Endothelial cell of umbilical vein (primary cell): ENCODE data around the gene JARID2. TPM values are rescaled to one million over a fixed set of nuclear protein-coding genes. Genes with fewer than 3 reads are reported as not detected.

Source experiments
- BruUV-seq: library from RNA; stranded (reverse); fragments of 400-500 nt; replicated peaks from 2 replicates; lab custom pipeline; 2021; lab: Mats Ljungman, UMichigan
- CTCF ChIA-PET: fragments of 300-600, 350-600 bp; sonication (Branson Sonifier 250); formaldehyde crosslinking; loops from one replicate; lab custom pipeline; 2021; ENCODE audit warnings: antibody characterized with exemption, inconsistent platforms; lab: Charles Lee
- POLR2A ChIA-PET: fragments of 300-600, 350-600 bp; sonication (Branson Sonifier 250); formaldehyde crosslinking; loops from one replicate; lab custom pipeline; 2021; ENCODE audit warnings: antibody characterized with exemption, inconsistent platforms; lab: Charles Lee
- DNase-seq: peaks from one replicate; pipeline ENCODE4 v3.0.0-alpha.2; 2011; ENCODE audit warnings: low read depth, low spot score
- FAIRE-seq: peaks from 2 replicates; lab custom pipeline; 2011; peaks lifted over from hg19 to GRCh38; lab: Jason Lieb, UNC
- H2AFZ ChIP-seq: 2 replicates; pipeline ENCODE4 v1.6.0; 2012; ENCODE audit warnings: low read depth, low read length, control low read depth, inconsistent platforms
- H3K27ac ChIP-seq: 2 replicates; pipeline ENCODE4 v1.5.1; 2011; ENCODE audit warnings: low read depth, mild to moderate bottlenecking, control low read depth, low read length, moderate library complexity; ENCODE audit not compliant: insufficient read depth
- H3K27me3 ChIP-seq, 2 experiments: 2 replicates each; pipeline versions ENCODE4 v1.6.0 to v1.6.1; 2011; ENCODE audit warnings: low read length in 2 of 2, mixed read lengths in 1 of 2; ENCODE audit not compliant: control insufficient read depth in 2 of 2, insufficient read depth in 2 of 2
- H3K36me3 ChIP-seq, 2 experiments: 2 replicates in 1 of 2; 3 replicates in 1 of 2; pipeline ENCODE4 v1.5.1; 2011; ENCODE audit warnings: low read length in 2 of 2, mild to moderate bottlenecking in 1 of 2, moderate library complexity in 1 of 2; ENCODE audit not compliant: control insufficient read depth in 2 of 2, insufficient read depth in 2 of 2; ENCODE audit errors: extremely low read depth in 1 of 2
- H3K4me1 ChIP-seq: 3 replicates; pipeline ENCODE4 v1.5.1; 2011; ENCODE audit warnings: mild to moderate bottlenecking, low read length; ENCODE audit not compliant: control insufficient read depth, insufficient read depth; ENCODE audit errors: extremely low read depth
- H3K4me2 ChIP-seq: 2 replicates; pipeline ENCODE4 v1.6.1; 2011; ENCODE audit warnings: low read length, control low read depth, mixed read lengths; ENCODE audit not compliant: insufficient read depth
- H3K4me3 ChIP-seq, 3 experiments: fragments of 200-600 bp in 1 of 3; sonication (generic), shearing (Covaris generic) in 1 of 3; replicated peaks in 1 of 3; 2 replicates each; pipeline ENCODE4 v1.5.1; 2011 to 2016; ENCODE audit warnings: control low read depth in 3 of 3, low read length in 3 of 3, mild to moderate bottlenecking in 2 of 3, inconsistent platforms in 1 of 3, low read depth in 1 of 3, moderate library complexity in 1 of 3; ENCODE audit not compliant: insufficient read depth in 1 of 3
- H3K79me2 ChIP-seq: 2 replicates; pipeline ENCODE4 v1.6.0; 2012; ENCODE audit warnings: low read length, inconsistent platforms; ENCODE audit not compliant: control insufficient read depth, insufficient read depth
- H3K9ac ChIP-seq: replicated peaks from 2 replicates; pipeline ENCODE3; 2011; ENCODE audit warnings: low read length, control low read depth; ENCODE audit not compliant: insufficient read depth; ENCODE audit errors: extremely low read depth
- H3K9me1 ChIP-seq: replicated peaks from 3 replicates; pipeline ENCODE4 v1.6.0; 2011; ENCODE audit warnings: mild to moderate bottlenecking, low read length; ENCODE audit not compliant: control insufficient read depth, insufficient read depth; ENCODE audit errors: extremely low read depth
- H3K9me3 ChIP-seq: replicated peaks from 2 replicates; pipeline ENCODE4 v1.5.1; 2012; ENCODE audit warnings: low read length, inconsistent platforms; ENCODE audit not compliant: control insufficient read depth, insufficient read depth
- H4K20me1 ChIP-seq: replicated peaks from 2 replicates; pipeline ENCODE3; 2011; ENCODE audit warnings: mild to moderate bottlenecking, low read length; ENCODE audit not compliant: control insufficient read depth, insufficient read depth; ENCODE audit errors: extremely low read depth
- EZH2 ChIP-seq: IDR thresholded peaks from 2 replicates; pipeline ENCODE4 v1.6.1; 2012; ENCODE audit warnings: borderline replicate concordance, low read depth, mild to moderate bottlenecking, moderate library complexity, low read length, inconsistent platforms; ENCODE audit not compliant: severe bottlenecking
- FOS ChIP-seq: IDR thresholded peaks from 2 replicates; pipeline ENCODE4 v1.6.1; 2011; ENCODE audit warnings: mild to moderate bottlenecking, low read length, moderate library complexity, borderline replicate concordance; ENCODE audit not compliant: insufficient read depth
- GATA2 ChIP-seq: IDR thresholded peaks from 2 replicates; pipeline ENCODE4 v1.7.0; 2011; ENCODE audit warnings: low read depth, mild to moderate bottlenecking, moderate library complexity, mixed read lengths, low read length; ENCODE audit not compliant: insufficient read length, insufficient read depth
- JUN ChIP-seq: IDR thresholded peaks from 2 replicates; pipeline ENCODE4 v1.6.1; 2011; ENCODE audit warnings: borderline replicate concordance, low read depth; ENCODE audit not compliant: insufficient read length, insufficient read depth
- MYC ChIP-seq: IDR thresholded peaks from one replicate; pipeline ENCODE4 v1.6.1; 2011; ENCODE audit warnings: mild to moderate bottlenecking, low read depth, low read length
- POLR2A ChIP-seq: IDR thresholded peaks from 2 replicates; pipeline ENCODE4 v1.6.1; 2012; ENCODE audit warnings: low read depth, mild to moderate bottlenecking, control low read depth, low read length
- POLR2AphosphoS5 ChIP-seq: IDR thresholded peaks from 2 replicates; pipeline ENCODE4 v1.6.1; 2012; ENCODE audit warnings: low read depth, mild to moderate bottlenecking, control low read depth, low read length, moderate library complexity; ENCODE audit not compliant: insufficient read depth
- dilution Hi-C: fragments of 300-500 bp; cut with MboI; formaldehyde crosslinking; loops from one replicate; pipeline ENCODE4 v1.15.0; 2019; ENCODE audit warnings: low sequenced_read_pairs; ENCODE audit not compliant: extremely low pct_ligation_motif_present
- intact Hi-C: fragments of 100-400 bp; cut with micrococcal nuclease; formaldehyde crosslinking; loops from one replicate; pipeline ENCODE4 v1.10.0; 2022
- polyA plus RNA-seq, 4 experiments: library from polyadenylated mRNA; depleted of rRNA in 3 of 4; stranded (reverse) in 3 of 4; unstranded in 1 of 4; fragments of >200 nt; gene quantifications; 2 replicates each; pipeline versions ENCODE4 v1.2.1 to v1.2.3, GENCODE V29; 2011 to 2012; ENCODE audit warnings: missing spikeins in 1 of 4
- total RNA-seq: library from RNA; stranded (reverse); gene quantifications from 2 replicates; pipeline ENCODE4 v1.2.3, GENCODE V29; 2021
- TF ChIP-seq, protein P1 (sequence below), 2 donors: IDR thresholded peaks; 1 replicate in 1 of 2; 2 replicates in 1 of 2; pipeline ENCODE4 v1.5.1; 2011; ENCODE audit warnings: low read length in 2 of 2, mild to moderate bottlenecking in 2 of 2, moderate library complexity in 2 of 2, control low read depth in 1 of 2, inconsistent platforms in 1 of 2, low read depth in 1 of 2; ENCODE audit not compliant: insufficient read depth in 1 of 2; ENCODE audit errors: extremely low read depth in 1 of 2
- TF ChIP-seq, protein P2 (sequence below): IDR thresholded peaks from 2 replicates; pipeline ENCODE4 v1.6.1; 2011; ENCODE audit not compliant: insufficient read depth, insufficient read length

JARID2 gene
- total and polyA plus RNA-seq, 2 donors (not counting 3 experiments of a cell fraction or from before 2014, with no cell fraction given) = 2.9 to 10.6 TPM

DNA sequence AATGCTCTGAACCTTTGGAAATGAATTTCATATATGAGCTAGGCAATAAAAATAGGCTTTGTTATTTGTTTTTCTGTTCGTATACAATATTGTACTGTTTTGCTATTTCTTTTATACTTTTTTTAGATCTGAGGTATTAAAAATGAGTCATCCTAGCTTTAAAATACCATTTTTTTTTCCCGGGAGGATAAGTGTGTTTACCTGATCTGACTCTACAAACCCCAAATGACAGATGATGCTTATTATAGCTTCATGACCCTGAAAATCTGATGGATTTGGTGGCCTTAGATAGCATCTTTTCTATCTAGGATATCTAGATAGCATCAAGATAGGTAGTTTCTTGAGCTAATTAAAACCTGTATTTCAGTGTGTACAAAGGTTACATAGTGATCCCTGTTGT is 210.6 kb downstream of the JARID2 start:
- intact Hi-C loops = no loop called here
- BruUV-seq = no TSS peak
- CTCF ChIA-PET = interaction anchor here (0.6 to 1.2 kb wide), 3 partner anchors 11 to 1244 kb away, joined by 3 to 4 read pairs (median 3); no protein-coding TSS in a partner anchor

More for the DNA sequence above, 210.6 kb downstream of the JARID2 start:
- Histone ChIP-seq H3K27me3 (no peaks in the 10 kb centered on the region), H3K79me2 (no peaks in the 10 kb centered on the region), H4K20me1 (peaks cover 2% of the 10 kb centered on the region), H2AFZ (no peak overlapping the region), H3K9me1 (no peaks in the 10 kb centered on the region), H3K4me2 (no peak overlapping the region), H3K9me3 (no peaks in the 10 kb centered on the region), H3K36me3 (no peaks in the 10 kb centered on the region), H3K27ac (no peak overlapping the region), H3K4me3 (no peak overlapping the region), H3K9ac (no peak overlapping the region), H3K4me1 (no peaks in the 10 kb centered on the region)
- no peak for TF ChIP-seq EZH2
- no peak for TF ChIP-seq GATA2
- TF ChIP-seq FOS = no peak
- no peak for TF ChIP-seq POLR2AphosphoS5
- TF ChIP-seq MYC = no peak
- no peak for TF ChIP-seq JUN
- TF ChIP-seq, protein P1, sequence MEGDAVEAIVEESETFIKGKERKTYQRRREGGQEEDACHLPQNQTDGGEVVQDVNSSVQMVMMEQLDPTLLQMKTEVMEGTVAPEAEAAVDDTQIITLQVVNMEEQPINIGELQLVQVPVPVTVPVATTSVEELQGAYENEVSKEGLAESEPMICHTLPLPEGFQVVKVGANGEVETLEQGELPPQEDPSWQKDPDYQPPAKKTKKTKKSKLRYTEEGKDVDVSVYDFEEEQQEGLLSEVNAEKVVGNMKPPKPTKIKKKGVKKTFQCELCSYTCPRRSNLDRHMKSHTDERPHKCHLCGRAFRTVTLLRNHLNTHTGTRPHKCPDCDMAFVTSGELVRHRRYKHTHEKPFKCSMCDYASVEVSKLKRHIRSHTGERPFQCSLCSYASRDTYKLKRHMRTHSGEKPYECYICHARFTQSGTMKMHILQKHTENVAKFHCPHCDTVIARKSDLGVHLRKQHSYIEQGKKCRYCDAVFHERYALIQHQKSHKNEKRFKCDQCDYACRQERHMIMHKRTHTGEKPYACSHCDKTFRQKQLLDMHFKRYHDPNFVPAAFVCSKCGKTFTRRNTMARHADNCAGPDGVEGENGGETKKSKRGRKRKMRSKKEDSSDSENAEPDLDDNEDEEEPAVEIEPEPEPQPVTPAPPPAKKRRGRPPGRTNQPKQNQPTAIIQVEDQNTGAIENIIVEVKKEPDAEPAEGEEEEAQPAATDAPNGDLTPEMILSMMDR (IDR thresholded peaks at IDR 0.05; ENCODE audit: extremely low read depth in 1 of 2, insufficient read depth in 1 of 2, low read depth in 1 of 2, low read length in 2 of 2) = no peak
- TF ChIP-seq, protein P2, sequence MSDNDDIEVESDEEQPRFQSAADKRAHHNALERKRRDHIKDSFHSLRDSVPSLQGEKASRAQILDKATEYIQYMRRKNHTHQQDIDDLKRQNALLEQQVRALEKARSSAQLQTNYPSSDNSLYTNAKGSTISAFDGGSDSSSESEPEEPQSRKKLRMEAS = no peak
- no peak for TF ChIP-seq POLR2A
- DNase-seq (no peak), FAIRE-seq (no peak)
- dilution Hi-C loops = no loop called here
- POLR2A ChIA-PET = no interaction called here
